ENCODE results near the gene MARK3.

Gene MARK3

GRCh38 chr14:103450416-103450815, 65.2 kb downstream of the MARK3 start:
- no peak for TF ChIP-seq CTCF (IDR thresholded peaks at IDR 0.05; ENCODE audit: borderline replicate concordance, insufficient read depth, low read depth, low read length)
- no peak overlapping the region for H3K4me3 ChIP-seq (ENCODE audit: low read depth, low read length)

DNA sequence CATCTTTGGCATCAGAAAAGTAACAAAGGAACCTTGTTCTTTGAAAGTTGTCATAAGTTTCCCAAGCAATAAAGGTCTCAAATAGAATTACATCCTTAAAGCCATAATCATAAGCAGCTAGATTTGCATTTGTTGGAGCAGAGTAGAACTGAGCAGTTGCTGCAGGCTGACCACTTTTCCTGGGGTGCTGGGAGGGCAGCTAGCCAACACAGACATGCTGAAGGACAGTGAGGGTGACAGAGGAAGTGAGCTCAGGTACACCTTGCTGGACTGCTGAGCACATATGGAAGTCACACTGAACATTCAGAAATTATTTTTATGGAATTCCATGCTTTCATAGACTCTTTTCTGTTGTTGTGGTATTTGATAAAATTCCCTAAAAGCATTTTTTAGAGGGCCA, 66.2 kb downstream of the MARK3 start:
- H3K4me3 ChIP-seq (ENCODE audit: low read depth, low read length) = no peak overlapping the region
- TF ChIP-seq CTCF (IDR thresholded peaks at IDR 0.05; ENCODE audit: borderline replicate concordance, insufficient read depth, low read depth, low read length) = no peak

DNA sequence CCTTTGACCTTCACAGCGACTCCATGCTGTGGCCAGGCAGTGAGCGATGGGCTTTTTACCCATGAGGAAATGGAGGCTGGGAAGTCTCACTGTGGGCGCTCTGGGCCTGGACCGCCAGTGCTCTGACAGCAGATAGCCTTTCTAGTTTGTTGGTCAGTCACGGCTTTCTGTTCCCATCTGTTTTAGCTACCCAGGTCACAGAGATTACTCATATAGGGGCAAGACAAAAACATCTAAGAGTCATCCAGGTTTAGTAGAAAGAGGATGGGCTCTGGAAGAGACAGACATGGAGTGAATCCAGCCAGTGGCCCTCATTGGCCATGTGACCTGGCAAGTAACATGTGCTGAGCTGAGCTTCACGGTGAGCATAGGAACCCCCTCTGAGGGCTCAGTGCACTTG, 68.6 kb downstream of the MARK3 start:
- no peak for TF ChIP-seq CTCF (IDR thresholded peaks at IDR 0.05; ENCODE audit: borderline replicate concordance, insufficient read depth, low read depth, low read length)
- no peak overlapping the region for H3K4me3 ChIP-seq (ENCODE audit: low read depth, low read length)

- TF ChIP-seq CTCF (IDR thresholded peaks at IDR 0.05; ENCODE audit: borderline replicate concordance, insufficient read depth, low read depth, low read length) = no peak
- H3K4me3 ChIP-seq (ENCODE audit: low read depth, low read length) = no peak overlapping the region
These were observed 71.1 kb downstream of the MARK3 start for GRCh38 chr14:103456167-103456835.

- TF ChIP-seq CTCF (IDR thresholded peaks at IDR 0.05; ENCODE audit: borderline replicate concordance, insufficient read depth, low read depth, low read length) = no peak
- no peak overlapping the region for H3K4me3 ChIP-seq (ENCODE audit: low read depth, low read length)
These were observed 75.2 kb downstream of the MARK3 start for GRCh38 chr14:103460415-103460814.

GRCh38 chr14:103463149-103463548, 77.9 kb downstream of the MARK3 start:
- TF ChIP-seq CTCF (IDR thresholded peaks at IDR 0.05; ENCODE audit: borderline replicate concordance, insufficient read depth, low read depth, low read length) = no peak
- H3K4me3 ChIP-seq (ENCODE audit: low read depth, low read length) = no peak overlapping the region

DNA sequence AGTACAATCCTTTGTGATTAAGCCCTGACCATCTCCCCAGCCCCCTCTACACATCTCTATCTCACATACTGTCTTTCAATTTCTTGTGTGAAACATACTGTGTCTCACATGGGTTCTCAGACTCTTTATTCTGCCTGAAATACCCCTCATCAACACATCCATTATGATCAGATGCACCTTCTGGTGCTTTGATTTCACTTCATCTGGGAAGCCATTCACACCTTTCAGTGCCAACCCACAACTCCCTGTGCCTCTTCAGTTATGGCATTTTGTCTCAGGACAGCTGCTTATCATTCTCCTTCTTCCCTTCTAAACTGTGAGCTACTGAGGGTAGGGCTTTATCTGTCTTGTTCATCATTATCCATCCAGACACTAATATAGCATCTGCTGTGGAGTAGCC, 78.6 kb downstream of the MARK3 start:
- H3K4me3 ChIP-seq (ENCODE audit: low read depth, low read length) = no peak overlapping the region
- TF ChIP-seq CTCF (IDR thresholded peaks at IDR 0.05; ENCODE audit: borderline replicate concordance, insufficient read depth, low read depth, low read length) = no peak
